GM12873 (cell line): Measurements from ENCODE around the gene SERPINA5.

Experiments
- CTCF ChIP-seq: IDR thresholded peaks from 2 replicates; pipeline ENCODE4 v1.5.1; 2012; ENCODE audit warnings: low read depth, mild to moderate bottlenecking, moderate library complexity, low read length, control low read depth; ENCODE audit not compliant: insufficient read depth; ENCODE audit errors: missing control alignments

The SERPINA5 gene

GRCh38 chr14:94547726-94548125 is 33.5 kb upstream of the SERPINA5 start:
- no peak for TF ChIP-seq CTCF

DNA sequence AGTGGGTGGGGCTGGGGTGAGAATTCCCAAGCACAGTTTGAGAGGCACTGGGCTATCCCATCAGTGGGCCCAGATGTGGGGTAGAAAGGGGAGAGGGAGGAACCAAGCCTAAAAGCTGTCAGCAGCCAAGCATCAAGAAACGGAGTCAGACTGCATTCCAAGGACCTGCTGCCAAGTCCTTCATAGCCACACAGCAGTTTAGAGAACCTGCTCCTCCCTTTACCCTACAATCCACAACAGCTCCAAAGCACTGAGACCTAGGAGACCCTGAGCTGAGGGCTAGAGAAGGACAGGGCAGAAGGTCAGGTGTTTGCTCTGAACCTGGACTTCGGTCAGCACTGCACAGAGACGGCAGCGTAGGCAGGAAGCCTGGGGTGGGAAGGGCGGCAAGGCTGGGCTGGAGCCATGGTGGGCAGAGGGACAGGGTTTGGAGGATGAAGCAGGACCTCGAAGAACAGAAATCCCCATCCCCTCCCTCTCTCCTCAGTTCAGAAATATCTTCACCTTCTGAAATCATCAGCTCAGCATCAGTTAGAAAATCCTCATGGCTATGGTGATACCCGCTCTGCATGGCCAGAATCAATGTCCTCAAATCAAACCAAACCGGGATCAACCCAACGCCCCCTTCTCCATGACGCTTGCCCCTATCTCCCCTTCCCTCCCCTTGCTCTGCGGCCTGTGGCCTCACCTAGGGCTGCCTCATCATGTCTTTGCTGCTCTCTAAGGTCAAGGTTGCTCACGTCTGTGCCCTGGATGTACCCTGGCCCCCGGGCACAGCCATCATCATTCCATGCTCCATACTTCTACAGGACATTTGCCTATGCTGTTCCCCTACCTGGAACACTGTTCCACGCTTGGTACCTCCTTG is 32.9 kb upstream of the SERPINA5 start:
- TF ChIP-seq CTCF, result no peak

GRCh38 chr14:94548999-94549985 is 31.9 kb upstream of the SERPINA5 start:
- TF ChIP-seq CTCF, result peak; percentile 86

GRCh38 chr14:94550041-94550440 is 31.2 kb upstream of the SERPINA5 start:
- TF ChIP-seq CTCF, result no peak

DNA sequence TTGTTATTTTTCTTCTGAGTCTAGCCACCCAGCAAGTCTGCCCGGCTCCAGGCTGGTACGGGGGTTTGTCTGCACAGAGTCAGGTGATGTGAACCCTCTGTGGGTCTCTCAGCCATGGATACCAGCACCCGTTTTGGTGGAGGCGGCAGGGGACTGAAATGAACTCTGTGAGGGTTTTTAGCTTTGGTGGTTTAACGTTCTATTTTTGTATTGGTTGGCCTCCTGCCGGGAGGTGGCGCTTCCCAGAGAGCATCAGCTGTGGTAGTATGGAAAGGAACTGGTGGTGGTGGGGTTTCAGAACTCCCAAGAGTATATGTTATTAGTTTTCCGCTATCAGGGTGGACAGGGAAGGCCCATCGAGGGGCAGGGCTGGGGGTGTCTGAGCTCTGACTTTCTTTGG is 25.2 kb upstream of the SERPINA5 start:
- TF ChIP-seq CTCF, result no peak

- TF ChIP-seq CTCF, result no peak
Observed at GRCh38 chr14:94557327-94557726, 23.9 kb upstream of the SERPINA5 start.

- no peak for TF ChIP-seq CTCF
Observed at GRCh38 chr14:94558842-94559241, 22.4 kb upstream of the SERPINA5 start.
